Measurements from ENCODE around the gene SRPK2. TPM values are rescaled to one million over a fixed set of nuclear protein-coding genes. Genes with fewer than 3 reads are reported as not detected.

Gene SRPK2
- total RNA-seq, 1 experiment from 2014 or later, result 59.8 TPM

GRCh38 chr7:105127179-105127578, 261.5 kb downstream of the SRPK2 start:
- TF ChIP-seq EZH2 (IDR thresholded peaks at IDR 0.05; ENCODE audit: borderline replicate concordance, low read depth, low read length, poor library complexity, severe bottlenecking), result no peak
- TF ChIP-seq CTCF (conservative IDR thresholded peaks at IDR 0.05; ENCODE audit: low read depth, low read length), result no peak
- H3K9me3 ChIP-seq (ENCODE audit: low read depth, low read length, poor library complexity, severe bottlenecking), result no peaks in the 10 kb centered on the region

GRCh38 chr7:105126436-105126975, 262.2 kb downstream of the SRPK2 start:
- Histone ChIP-seq H3K4me3 (ENCODE audit: low read depth, low read length, poor library complexity, severe bottlenecking) (no peak overlapping the region), H3K4me1 (ENCODE audit: insufficient read depth, low read length, poor library complexity, severe bottlenecking) (peaks cover 9% of the 10 kb centered on the region), H3K36me3 (ENCODE audit: insufficient read depth, low read length, poor library complexity, severe bottlenecking) (peaks cover 2% of the 10 kb centered on the region), H3K9me3 (ENCODE audit: low read depth, low read length, poor library complexity, severe bottlenecking) (no peaks in the 10 kb centered on the region), H3K27me3 (replicated peaks; ENCODE audit: insufficient read depth, low read depth, low read length, poor library complexity) (no peaks in the 10 kb centered on the region), H3K27ac (ENCODE audit: low read depth, low read length, poor library complexity, severe bottlenecking) (no peak overlapping the region)
- no TSS peak for BruUV-seq (replicated peaks)
- no peak for DNase-seq (ENCODE audit: low spot score)
- intact Hi-C loops (cut with micrococcal nuclease; ENCODE audit: unreplicated experiment), result no loop called here
- TF ChIP-seq CTCF (conservative IDR thresholded peaks at IDR 0.05; ENCODE audit: low read depth, low read length) (no peak), EZH2 (IDR thresholded peaks at IDR 0.05; ENCODE audit: borderline replicate concordance, low read depth, low read length, poor library complexity, severe bottlenecking) (no peak)
- POLR2A ChIA-PET (ENCODE audit: low non-redundant PET), result no interaction called here
- CTCF ChIA-PET, result no interaction called here

More at GRCh38 chr7:105127179-105127578, 261.5 kb downstream of the SRPK2 start:
- intact Hi-C loops (cut with micrococcal nuclease; ENCODE audit: unreplicated experiment), result no loop called here
- H3K27ac ChIP-seq (ENCODE audit: low read depth, low read length, poor library complexity, severe bottlenecking), result no peak overlapping the region
- no peak for DNase-seq (ENCODE audit: low spot score)
- peaks cover 2% of the 10 kb centered on the region for H3K36me3 ChIP-seq (ENCODE audit: insufficient read depth, low read length, poor library complexity, severe bottlenecking)
- ChIA-PET CTCF (no interaction called here), POLR2A (ENCODE audit: low non-redundant PET) (no interaction called here)
- no peak overlapping the region for H3K4me3 ChIP-seq (ENCODE audit: low read depth, low read length, poor library complexity, severe bottlenecking)
- no TSS peak for BruUV-seq (replicated peaks)
- H3K27me3 ChIP-seq (replicated peaks; ENCODE audit: insufficient read depth, low read depth, low read length, poor library complexity), result no peaks in the 10 kb centered on the region
- peaks cover 9% of the 10 kb centered on the region for H3K4me1 ChIP-seq (ENCODE audit: insufficient read depth, low read length, poor library complexity, severe bottlenecking)

GRCh38 chr7:105125745-105126144, 263.0 kb downstream of the SRPK2 start:
- H3K27me3 ChIP-seq (replicated peaks; ENCODE audit: insufficient read depth, low read depth, low read length, poor library complexity), result no peaks in the 10 kb centered on the region
- CTCF ChIA-PET, result no interaction called here
- intact Hi-C loops (cut with micrococcal nuclease; ENCODE audit: unreplicated experiment), result no loop called here

More at GRCh38 chr7:105125745-105126144, 263.0 kb downstream of the SRPK2 start:
- Histone ChIP-seq H3K36me3 (ENCODE audit: insufficient read depth, low read length, poor library complexity, severe bottlenecking) (no peaks in the 10 kb centered on the region), H3K4me1 (ENCODE audit: insufficient read depth, low read length, poor library complexity, severe bottlenecking) (peaks cover 9% of the 10 kb centered on the region), H3K27ac (ENCODE audit: low read depth, low read length, poor library complexity, severe bottlenecking) (no peak overlapping the region), H3K4me3 (ENCODE audit: low read depth, low read length, poor library complexity, severe bottlenecking) (no peak overlapping the region), H3K9me3 (ENCODE audit: low read depth, low read length, poor library complexity, severe bottlenecking) (no peaks in the 10 kb centered on the region)
- BruUV-seq (replicated peaks), result no TSS peak
- DNase-seq (ENCODE audit: low spot score), result no peak
- TF ChIP-seq EZH2 (IDR thresholded peaks at IDR 0.05; ENCODE audit: borderline replicate concordance, low read depth, low read length, poor library complexity, severe bottlenecking) (no peak), CTCF (conservative IDR thresholded peaks at IDR 0.05; ENCODE audit: low read depth, low read length) (no peak)
- POLR2A ChIA-PET (ENCODE audit: low non-redundant PET), result no interaction called here
